Measurements from ENCODE around the gene CRLF1. TPM values are rescaled to one million over a fixed set of nuclear protein-coding genes. Genes with fewer than 3 reads are reported as not detected.

Gene CRLF1
- total and polyA plus RNA-seq, 2 experiments from 2014 or later: 18.1 to 19.7 TPM

- TF ChIP-seq ETS1 (IDR thresholded peaks at IDR 0.05) (no peak), STAT1 (IDR thresholded peaks at IDR 0.05; ENCODE audit: unreplicated experiment) (no peak), JUNB (IDR thresholded peaks at IDR 0.05; ENCODE audit: unreplicated experiment) (no peak), POLR2AphosphoS5 (IDR thresholded peaks at IDR 0.05; ENCODE audit: low read depth) (no peak), CREB1 (CRISPR knock-in tag; IDR thresholded peaks at IDR 0.05; ENCODE audit: low read depth) (no peak)
These were observed 3.1 kb upstream of the CRLF1 start (continued) for GRCh38 chr19:18609717-18610051.

- TF ChIP-seq STAT1 (IDR thresholded peaks at IDR 0.05; ENCODE audit: unreplicated experiment) (no peak), NANOG (IDR thresholded peaks at IDR 0.05; ENCODE audit: borderline replicate concordance) (no peak), REST (IDR thresholded peaks at IDR 0.05; ENCODE audit: unreplicated experiment) (no peak), ZNF331 (CRISPR knock-in tag; IDR thresholded peaks at IDR 0.05; ENCODE audit: low read depth) (no peak), CTCF (conservative IDR thresholded peaks at IDR 0.05; ENCODE audit: low read depth in 2 of 2) (0 out of 4 replicates have a peak, but pooled peaks of 1 of the 2 experiments have one; percentile 2)
- Histone ChIP-seq H3K9me2 (ENCODE audit: insufficient read depth) (no peaks in the 10 kb centered on the region), H3K27ac (ENCODE audit: low read depth) (no peak overlapping the region), H4K20me1 (replicated peaks; ENCODE audit: insufficient read depth) (no peaks in the 10 kb centered on the region), H3K4me3 (peak overlapping the region; percentile 76; the same call in 1 of the 2 replicates), H3K4me1 (ENCODE audit: insufficient read depth) (peaks cover 60% of the 10 kb centered on the region), H3K79me2 (replicated peaks; ENCODE audit: insufficient read depth) (no peaks in the 10 kb centered on the region), H3K36me3 (ENCODE audit: insufficient read depth) (no peaks in the 10 kb centered on the region), H2AFZ (no peak overlapping the region), H3F3A (replicated peaks; ENCODE audit: low read depth) (peaks cover 32% of the 10 kb centered on the region), H3K4me2 (peak overlapping the region; percentile 94), H3K27me3 (ENCODE audit: insufficient read depth) (peaks cover 97% of the 10 kb centered on the region)
- no peak for ATAC-seq
- Mint-ChIP-seq H3K27me3 (ENCODE audit: insufficient read depth, low read depth, poor library complexity) (peaks cover 81% of the 10 kb centered on the region), H3K36me3 (ENCODE audit: low read depth) (peaks cover 2% of the 10 kb centered on the region; the same call in 1 of the 3 replicates), H3K9me3 (no peaks in the 10 kb centered on the region; the same call in 2 of the 3 replicates), H3K4me1 (peaks cover 49% of the 10 kb centered on the region), H3K27ac (no peak overlapping the region), H3K4me3 (peak overlapping the region; percentile 45; the same call in 1 of the 3 replicates)
- no peak for DNase-seq (ENCODE audit: low spot score)
These were observed 2.5 kb upstream of the CRLF1 start for GRCh38 chr19:18608805-18609716.
